GM06990 (cell line): Measurements from ENCODE around the gene CLASP1.
"Not testable (repeated sequence)": the region's sequence is repeated elsewhere in the genome, so short reads cannot be mapped to it uniquely, and the experiment has no call there.

Experiments
- DNase-seq: peaks from one replicate; pipeline ENCODE4 v3.0.0-alpha.2; 2011; ENCODE audit not compliant: insufficient read length; ENCODE audit errors: extremely low read depth
- H3K27me3 ChIP-seq: replicated peaks from 2 replicates; pipeline ENCODE4 v1.6.0; 2011; ENCODE audit warnings: low read length; ENCODE audit not compliant: control insufficient read depth, insufficient read depth
- H3K36me3 ChIP-seq: 2 replicates; pipeline ENCODE4 v1.5.1; 2011; ENCODE audit warnings: low read length; ENCODE audit not compliant: control insufficient read depth, insufficient read depth
- H3K4me3 ChIP-seq: replicated peaks from 2 replicates; pipeline ENCODE4 v1.5.1; 2011; ENCODE audit warnings: low read depth, mild to moderate bottlenecking, control low read depth, low read length
- CTCF ChIP-seq: IDR thresholded peaks from 2 replicates; pipeline ENCODE4 v1.5.1; 2011; ENCODE audit warnings: low read length, control low read depth, mild to moderate bottlenecking, inconsistent platforms; ENCODE audit not compliant: insufficient read depth, poor library complexity, severe bottlenecking

Gene CLASP1

DNA sequence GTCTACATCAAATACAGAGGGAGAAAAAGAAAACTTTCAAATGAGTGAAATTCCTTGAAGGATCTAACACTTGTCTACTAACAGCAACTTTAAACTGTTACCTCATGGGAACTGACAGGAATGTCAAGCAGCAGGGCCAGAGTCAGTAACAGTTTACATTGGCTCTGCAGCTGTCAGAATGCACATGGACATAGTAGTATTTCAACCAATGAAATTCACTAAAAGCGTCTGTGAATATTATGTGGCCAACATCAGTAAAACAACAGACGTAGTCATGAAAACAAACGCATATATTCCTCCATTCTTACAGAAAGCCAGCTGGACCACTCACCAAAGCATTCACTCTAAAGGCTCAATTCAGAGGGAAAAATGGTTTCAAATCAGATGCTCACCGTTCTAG lies 197.9 kb downstream of the CLASP1 start:
- TF ChIP-seq CTCF, result no peak
- H3K36me3 ChIP-seq, result peaks cover 24% of the 10 kb centered on the region
- H3K27me3 ChIP-seq, result no peaks in the 10 kb centered on the region
- H3K4me3 ChIP-seq, result no peak overlapping the region
- DNase-seq, result no peak

- H3K27me3 ChIP-seq, result no peaks in the 10 kb centered on the region
- no peak for TF ChIP-seq CTCF
- no peak overlapping the region for H3K4me3 ChIP-seq
- DNase-seq, result no peak
- H3K36me3 ChIP-seq, result peaks cover 24% of the 10 kb centered on the region
These were observed 199.0 kb downstream of the CLASP1 start for GRCh38 chr2:121450301-121450700.

GRCh38 chr2:121446647-121447241 lies 202.5 kb downstream of the CLASP1 start:
- Histone ChIP-seq H3K4me3 (no peak overlapping the region), H3K27me3 (no peaks in the 10 kb centered on the region), H3K36me3 (peaks cover 21% of the 10 kb centered on the region)
- DNase-seq, result no peak
- no peak for TF ChIP-seq CTCF

DNA sequence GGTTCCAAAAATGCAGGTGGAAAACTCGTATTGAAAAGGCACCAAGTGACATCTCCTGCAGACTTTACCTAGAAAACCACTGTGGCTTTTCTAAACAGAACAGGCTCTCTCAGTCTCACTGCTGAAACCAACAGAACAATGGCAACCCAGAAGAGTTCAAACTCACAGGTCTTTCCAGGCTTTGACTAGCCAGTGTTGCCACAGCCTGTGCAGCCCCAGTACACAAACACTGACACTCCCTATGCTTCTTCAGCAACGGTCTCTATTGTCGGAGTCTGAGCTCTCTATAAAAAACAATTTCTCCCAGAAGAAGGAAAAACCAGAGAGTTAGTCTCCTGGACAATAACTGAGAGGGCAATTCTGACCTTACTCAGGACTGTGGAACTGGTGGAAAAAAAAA lies 206.4 kb downstream of the CLASP1 start:
- peaks cover 16% of the 10 kb centered on the region for H3K36me3 ChIP-seq
- no peak for TF ChIP-seq CTCF
- H3K27me3 ChIP-seq, result no peaks in the 10 kb centered on the region
- no peak overlapping the region for H3K4me3 ChIP-seq
- DNase-seq, result no peak

DNA sequence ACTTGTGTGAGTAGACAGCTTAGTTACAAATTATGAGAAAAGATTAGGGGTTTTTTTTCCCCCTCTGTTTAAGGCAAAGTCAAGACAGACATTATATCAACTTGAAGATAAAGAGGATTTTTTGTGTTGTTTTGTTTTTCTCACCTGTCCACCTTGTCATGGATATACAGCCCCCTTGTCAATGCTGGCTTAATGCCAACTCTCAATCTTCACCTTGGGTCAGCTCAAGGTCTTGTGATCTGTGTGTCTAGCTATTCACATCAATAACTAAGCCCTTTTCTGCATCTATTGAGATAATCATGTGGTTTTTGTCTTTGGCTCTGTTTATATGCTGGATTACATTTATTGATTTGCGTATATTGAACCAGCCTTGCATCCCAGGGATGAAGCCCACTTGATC lies 211.0 kb downstream of the CLASP1 start:
- H3K4me3 ChIP-seq, H3K27me3 ChIP-seq, H3K36me3 ChIP-seq, DNase-seq: not testable (repeated sequence)

DNA sequence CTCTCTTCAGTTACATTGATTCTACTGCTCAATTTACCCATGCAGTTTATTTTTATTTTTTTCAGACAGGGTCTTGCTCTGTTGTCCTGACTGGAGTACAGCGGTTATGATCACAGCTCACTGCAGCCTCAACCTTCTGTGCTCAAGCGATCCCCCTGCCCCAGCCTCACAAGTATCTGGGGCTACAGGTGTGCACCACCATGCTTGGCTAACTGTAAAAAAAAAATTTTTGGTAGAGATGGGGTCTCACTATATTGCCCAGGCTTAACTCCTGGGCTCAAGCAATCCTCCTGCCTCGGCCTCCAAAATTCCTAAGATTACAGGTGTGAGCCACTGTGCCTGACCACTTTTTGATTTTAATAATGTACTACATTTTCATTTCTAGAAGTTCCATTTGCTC lies 212.3 kb downstream of the CLASP1 start:
- H3K4me3 ChIP-seq, result no peak overlapping the region
- no peak for TF ChIP-seq CTCF
- peaks cover 3% of the 10 kb centered on the region for H3K36me3 ChIP-seq
- no peak for DNase-seq
- H3K27me3 ChIP-seq, result no peaks in the 10 kb centered on the region
